ENCODE measurements around the gene SGMS2.

The SGMS2 gene

GRCh38 chr4:107850438-107850837 is 25.7 kb downstream of the SGMS2 start:
- no peak for DNase-seq (ENCODE audit: low spot score)
- no peak overlapping the region for H3K27ac ChIP-seq
- TF ChIP-seq CTCF (conservative IDR thresholded peaks at IDR 0.05; ENCODE audit: low read depth), result no peak
- POLR2A ChIA-PET (ENCODE audit: low non-redundant PET), result no interaction called here
- CTCF ChIA-PET, result no interaction called here

- CTCF ChIA-PET, result interaction anchor here (0.5 to 0.9 kb wide), 2 partner anchors 8 to 238 kb away, joined by 3 read pairs; no protein-coding TSS in a partner anchor
- DNase-seq (ENCODE audit: low spot score), result no peak
Measured at GRCh38 chr4:107853444-107854355, 29.0 kb downstream of the SGMS2 start.

GRCh38 chr4:107854356-107855022 is 29.8 kb downstream of the SGMS2 start:
- H3K27ac ChIP-seq, result no peak overlapping the region
- CTCF ChIA-PET, result interaction anchor here (0.5 to 0.9 kb wide), 2 partner anchors 9 to 237 kb away, joined by 3 read pairs; no protein-coding TSS in a partner anchor
- no peak for TF ChIP-seq CTCF (conservative IDR thresholded peaks at IDR 0.05; ENCODE audit: low read depth)
- DNase-seq (ENCODE audit: low spot score), result peak; percentile 34
- POLR2A ChIA-PET (ENCODE audit: low non-redundant PET), result no interaction called here

More at GRCh38 chr4:107853444-107854355, 29.0 kb downstream of the SGMS2 start:
- POLR2A ChIA-PET (ENCODE audit: low non-redundant PET), result no interaction called here
- H3K27ac ChIP-seq, result no peak overlapping the region
- TF ChIP-seq CTCF (conservative IDR thresholded peaks at IDR 0.05; ENCODE audit: low read depth), result no peak

GRCh38 chr4:107855723-107856122 is 31.0 kb downstream of the SGMS2 start:
- no peak for TF ChIP-seq CTCF (conservative IDR thresholded peaks at IDR 0.05; ENCODE audit: low read depth)
- no peak overlapping the region for H3K27ac ChIP-seq
- DNase-seq (ENCODE audit: low spot score), result no peak
- CTCF ChIA-PET, result no interaction called here
- POLR2A ChIA-PET (ENCODE audit: low non-redundant PET), result no interaction called here

GRCh38 chr4:107856901-107857300 is 32.2 kb downstream of the SGMS2 start:
- H3K27ac ChIP-seq, result no peak overlapping the region
- TF ChIP-seq CTCF (conservative IDR thresholded peaks at IDR 0.05; ENCODE audit: low read depth), result no peak
- ChIA-PET CTCF (no interaction called here), POLR2A (ENCODE audit: low non-redundant PET) (no interaction called here)
- DNase-seq (ENCODE audit: low spot score), result no peak

GRCh38 chr4:107857741-107858140 is 33.0 kb downstream of the SGMS2 start:
- no peak for TF ChIP-seq CTCF (conservative IDR thresholded peaks at IDR 0.05; ENCODE audit: low read depth)
- ChIA-PET POLR2A (ENCODE audit: low non-redundant PET) (no interaction called here), CTCF (no interaction called here)
- no peak for DNase-seq (ENCODE audit: low spot score)
- no peak overlapping the region for H3K27ac ChIP-seq
